ENCODE data around the gene CRYGN. TPM values are rescaled to one million over a fixed set of nuclear protein-coding genes. Genes with fewer than 3 reads are reported as not detected.

CRYGN gene
- total and polyA plus RNA-seq, 9 of the 15 experiments (the other 6 are each of a cell fraction or from before 2014, with no cell fraction given) = not detected

DNA sequence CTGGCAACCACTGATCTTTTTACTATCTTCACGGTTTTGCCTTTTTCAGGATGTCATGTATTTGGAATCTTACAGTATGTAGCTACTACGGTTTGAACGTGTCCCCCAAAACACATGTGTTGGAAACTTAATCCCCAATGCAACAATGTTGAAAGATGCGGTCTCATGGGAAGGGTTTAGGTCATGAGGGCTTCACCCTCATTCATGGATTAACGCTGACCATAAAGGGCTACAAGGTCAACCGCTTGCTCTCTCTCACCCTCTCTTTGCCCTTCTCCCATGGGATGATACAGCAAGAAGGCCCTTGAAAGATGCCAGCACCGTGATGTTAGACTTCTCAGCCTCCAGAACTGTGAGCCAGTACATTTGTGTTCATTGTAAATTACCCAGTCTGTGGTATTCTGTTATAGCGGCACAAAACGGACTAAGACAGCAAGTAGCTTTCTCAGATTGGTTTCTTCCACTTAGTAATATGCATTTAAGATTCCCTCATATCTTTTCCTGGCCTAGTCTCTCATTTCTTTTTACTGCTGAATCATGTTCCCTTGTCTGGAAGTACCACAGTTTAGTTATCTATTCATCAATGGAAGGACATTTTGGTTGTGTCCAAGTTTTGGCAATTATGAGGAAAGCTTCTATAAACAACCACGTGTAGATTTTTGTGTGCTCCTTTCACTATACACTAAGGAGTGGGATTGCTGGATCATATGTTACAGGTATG is 3.0 kb upstream of the CRYGN start (continued):
- TF ChIP-seq, protein P1, sequence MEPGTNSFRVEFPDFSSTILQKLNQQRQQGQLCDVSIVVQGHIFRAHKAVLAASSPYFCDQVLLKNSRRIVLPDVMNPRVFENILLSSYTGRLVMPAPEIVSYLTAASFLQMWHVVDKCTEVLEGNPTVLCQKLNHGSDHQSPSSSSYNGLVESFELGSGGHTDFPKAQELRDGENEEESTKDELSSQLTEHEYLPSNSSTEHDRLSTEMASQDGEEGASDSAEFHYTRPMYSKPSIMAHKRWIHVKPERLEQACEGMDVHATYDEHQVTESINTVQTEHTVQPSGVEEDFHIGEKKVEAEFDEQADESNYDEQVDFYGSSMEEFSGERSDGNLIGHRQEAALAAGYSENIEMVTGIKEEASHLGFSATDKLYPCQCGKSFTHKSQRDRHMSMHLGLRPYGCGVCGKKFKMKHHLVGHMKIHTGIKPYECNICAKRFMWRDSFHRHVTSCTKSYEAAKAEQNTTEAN (CRISPR knock-in tag; IDR thresholded peaks at IDR 0.05) = no peak
- no peak for TF ChIP-seq ILK (tag; IDR thresholded peaks at IDR 0.05; ENCODE audit: borderline replicate concordance, low read depth)
- TF ChIP-seq, protein P2, sequence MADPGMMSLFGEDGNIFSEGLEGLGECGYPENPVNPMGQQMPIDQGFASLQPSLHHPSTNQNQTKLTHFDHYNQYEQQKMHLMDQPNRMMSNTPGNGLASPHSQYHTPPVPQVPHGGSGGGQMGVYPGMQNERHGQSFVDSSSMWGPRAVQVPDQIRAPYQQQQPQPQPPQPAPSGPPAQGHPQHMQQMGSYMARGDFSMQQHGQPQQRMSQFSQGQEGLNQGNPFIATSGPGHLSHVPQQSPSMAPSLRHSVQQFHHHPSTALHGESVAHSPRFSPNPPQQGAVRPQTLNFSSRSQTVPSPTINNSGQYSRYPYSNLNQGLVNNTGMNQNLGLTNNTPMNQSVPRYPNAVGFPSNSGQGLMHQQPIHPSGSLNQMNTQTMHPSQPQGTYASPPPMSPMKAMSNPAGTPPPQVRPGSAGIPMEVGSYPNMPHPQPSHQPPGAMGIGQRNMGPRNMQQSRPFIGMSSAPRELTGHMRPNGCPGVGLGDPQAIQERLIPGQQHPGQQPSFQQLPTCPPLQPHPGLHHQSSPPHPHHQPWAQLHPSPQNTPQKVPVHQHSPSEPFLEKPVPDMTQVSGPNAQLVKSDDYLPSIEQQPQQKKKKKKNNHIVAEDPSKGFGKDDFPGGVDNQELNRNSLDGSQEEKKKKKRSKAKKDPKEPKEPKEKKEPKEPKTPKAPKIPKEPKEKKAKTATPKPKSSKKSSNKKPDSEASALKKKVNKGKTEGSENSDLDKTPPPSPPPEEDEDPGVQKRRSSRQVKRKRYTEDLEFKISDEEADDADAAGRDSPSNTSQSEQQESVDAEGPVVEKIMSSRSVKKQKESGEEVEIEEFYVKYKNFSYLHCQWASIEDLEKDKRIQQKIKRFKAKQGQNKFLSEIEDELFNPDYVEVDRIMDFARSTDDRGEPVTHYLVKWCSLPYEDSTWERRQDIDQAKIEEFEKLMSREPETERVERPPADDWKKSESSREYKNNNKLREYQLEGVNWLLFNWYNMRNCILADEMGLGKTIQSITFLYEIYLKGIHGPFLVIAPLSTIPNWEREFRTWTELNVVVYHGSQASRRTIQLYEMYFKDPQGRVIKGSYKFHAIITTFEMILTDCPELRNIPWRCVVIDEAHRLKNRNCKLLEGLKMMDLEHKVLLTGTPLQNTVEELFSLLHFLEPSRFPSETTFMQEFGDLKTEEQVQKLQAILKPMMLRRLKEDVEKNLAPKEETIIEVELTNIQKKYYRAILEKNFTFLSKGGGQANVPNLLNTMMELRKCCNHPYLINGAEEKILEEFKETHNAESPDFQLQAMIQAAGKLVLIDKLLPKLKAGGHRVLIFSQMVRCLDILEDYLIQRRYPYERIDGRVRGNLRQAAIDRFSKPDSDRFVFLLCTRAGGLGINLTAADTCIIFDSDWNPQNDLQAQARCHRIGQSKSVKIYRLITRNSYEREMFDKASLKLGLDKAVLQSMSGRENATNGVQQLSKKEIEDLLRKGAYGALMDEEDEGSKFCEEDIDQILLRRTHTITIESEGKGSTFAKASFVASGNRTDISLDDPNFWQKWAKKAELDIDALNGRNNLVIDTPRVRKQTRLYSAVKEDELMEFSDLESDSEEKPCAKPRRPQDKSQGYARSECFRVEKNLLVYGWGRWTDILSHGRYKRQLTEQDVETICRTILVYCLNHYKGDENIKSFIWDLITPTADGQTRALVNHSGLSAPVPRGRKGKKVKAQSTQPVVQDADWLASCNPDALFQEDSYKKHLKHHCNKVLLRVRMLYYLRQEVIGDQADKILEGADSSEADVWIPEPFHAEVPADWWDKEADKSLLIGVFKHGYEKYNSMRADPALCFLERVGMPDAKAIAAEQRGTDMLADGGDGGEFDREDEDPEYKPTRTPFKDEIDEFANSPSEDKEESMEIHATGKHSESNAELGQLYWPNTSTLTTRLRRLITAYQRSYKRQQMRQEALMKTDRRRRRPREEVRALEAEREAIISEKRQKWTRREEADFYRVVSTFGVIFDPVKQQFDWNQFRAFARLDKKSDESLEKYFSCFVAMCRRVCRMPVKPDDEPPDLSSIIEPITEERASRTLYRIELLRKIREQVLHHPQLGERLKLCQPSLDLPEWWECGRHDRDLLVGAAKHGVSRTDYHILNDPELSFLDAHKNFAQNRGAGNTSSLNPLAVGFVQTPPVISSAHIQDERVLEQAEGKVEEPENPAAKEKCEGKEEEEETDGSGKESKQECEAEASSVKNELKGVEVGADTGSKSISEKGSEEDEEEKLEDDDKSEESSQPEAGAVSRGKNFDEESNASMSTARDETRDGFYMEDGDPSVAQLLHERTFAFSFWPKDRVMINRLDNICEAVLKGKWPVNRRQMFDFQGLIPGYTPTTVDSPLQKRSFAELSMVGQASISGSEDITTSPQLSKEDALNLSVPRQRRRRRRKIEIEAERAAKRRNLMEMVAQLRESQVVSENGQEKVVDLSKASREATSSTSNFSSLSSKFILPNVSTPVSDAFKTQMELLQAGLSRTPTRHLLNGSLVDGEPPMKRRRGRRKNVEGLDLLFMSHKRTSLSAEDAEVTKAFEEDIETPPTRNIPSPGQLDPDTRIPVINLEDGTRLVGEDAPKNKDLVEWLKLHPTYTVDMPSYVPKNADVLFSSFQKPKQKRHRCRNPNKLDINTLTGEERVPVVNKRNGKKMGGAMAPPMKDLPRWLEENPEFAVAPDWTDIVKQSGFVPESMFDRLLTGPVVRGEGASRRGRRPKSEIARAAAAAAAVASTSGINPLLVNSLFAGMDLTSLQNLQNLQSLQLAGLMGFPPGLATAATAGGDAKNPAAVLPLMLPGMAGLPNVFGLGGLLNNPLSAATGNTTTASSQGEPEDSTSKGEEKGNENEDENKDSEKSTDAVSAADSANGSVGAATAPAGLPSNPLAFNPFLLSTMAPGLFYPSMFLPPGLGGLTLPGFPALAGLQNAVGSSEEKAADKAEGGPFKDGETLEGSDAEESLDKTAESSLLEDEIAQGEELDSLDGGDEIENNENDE (IDR thresholded peaks at IDR 0.05; ENCODE audit: low read depth, low read length) = no peak
- TF ChIP-seq NEUROD1 (IDR thresholded peaks at IDR 0.05; ENCODE audit: borderline replicate concordance, low read depth, low read length, partially characterized antibody) = no peak
- TF ChIP-seq, protein P3, sequence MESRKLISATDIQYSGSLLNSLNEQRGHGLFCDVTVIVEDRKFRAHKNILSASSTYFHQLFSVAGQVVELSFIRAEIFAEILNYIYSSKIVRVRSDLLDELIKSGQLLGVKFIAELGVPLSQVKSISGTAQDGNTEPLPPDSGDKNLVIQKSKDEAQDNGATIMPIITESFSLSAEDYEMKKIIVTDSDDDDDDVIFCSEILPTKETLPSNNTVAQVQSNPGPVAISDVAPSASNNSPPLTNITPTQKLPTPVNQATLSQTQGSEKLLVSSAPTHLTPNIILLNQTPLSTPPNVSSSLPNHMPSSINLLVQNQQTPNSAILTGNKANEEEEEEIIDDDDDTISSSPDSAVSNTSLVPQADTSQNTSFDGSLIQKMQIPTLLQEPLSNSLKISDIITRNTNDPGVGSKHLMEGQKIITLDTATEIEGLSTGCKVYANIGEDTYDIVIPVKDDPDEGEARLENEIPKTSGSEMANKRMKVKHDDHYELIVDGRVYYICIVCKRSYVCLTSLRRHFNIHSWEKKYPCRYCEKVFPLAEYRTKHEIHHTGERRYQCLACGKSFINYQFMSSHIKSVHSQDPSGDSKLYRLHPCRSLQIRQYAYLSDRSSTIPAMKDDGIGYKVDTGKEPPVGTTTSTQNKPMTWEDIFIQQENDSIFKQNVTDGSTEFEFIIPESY (CRISPR knock-in tag; IDR thresholded peaks at IDR 0.05) = peak; percentile 88
- TF ChIP-seq, protein P4, sequence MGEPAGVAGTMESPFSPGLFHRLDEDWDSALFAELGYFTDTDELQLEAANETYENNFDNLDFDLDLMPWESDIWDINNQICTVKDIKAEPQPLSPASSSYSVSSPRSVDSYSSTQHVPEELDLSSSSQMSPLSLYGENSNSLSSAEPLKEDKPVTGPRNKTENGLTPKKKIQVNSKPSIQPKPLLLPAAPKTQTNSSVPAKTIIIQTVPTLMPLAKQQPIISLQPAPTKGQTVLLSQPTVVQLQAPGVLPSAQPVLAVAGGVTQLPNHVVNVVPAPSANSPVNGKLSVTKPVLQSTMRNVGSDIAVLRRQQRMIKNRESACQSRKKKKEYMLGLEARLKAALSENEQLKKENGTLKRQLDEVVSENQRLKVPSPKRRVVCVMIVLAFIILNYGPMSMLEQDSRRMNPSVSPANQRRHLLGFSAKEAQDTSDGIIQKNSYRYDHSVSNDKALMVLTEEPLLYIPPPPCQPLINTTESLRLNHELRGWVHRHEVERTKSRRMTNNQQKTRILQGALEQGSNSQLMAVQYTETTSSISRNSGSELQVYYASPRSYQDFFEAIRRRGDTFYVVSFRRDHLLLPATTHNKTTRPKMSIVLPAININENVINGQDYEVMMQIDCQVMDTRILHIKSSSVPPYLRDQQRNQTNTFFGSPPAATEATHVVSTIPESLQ (CRISPR knock-in tag; IDR thresholded peaks at IDR 0.05) = no peak
- no peak for TF ChIP-seq ZNF184 (CRISPR knock-in tag; IDR thresholded peaks at IDR 0.05)
